Skin of body (tissue), 2 donors: ENCODE measurements around the gene EIF2B1. TPM values are rescaled to one million over a fixed set of nuclear protein-coding genes. Genes with fewer than 3 reads are reported as not detected.
A peak's percentile ranks its signal among the peaks of the same experiment; 100 is the strongest.

ENCODE experiments used
- DNase-seq: peaks from one replicate; lab custom pipeline; 2025; lab: John Stamatoyannopoulos, UW
- total RNA-seq: library from RNA; depleted of rRNA; stranded (reverse); fragments of >200 nt; gene quantifications from one replicate; pipeline ENCODE4 v1.2.3, GENCODE V29; 2014

The EIF2B1 gene
- 28.3 TPM for total RNA-seq

DNA sequence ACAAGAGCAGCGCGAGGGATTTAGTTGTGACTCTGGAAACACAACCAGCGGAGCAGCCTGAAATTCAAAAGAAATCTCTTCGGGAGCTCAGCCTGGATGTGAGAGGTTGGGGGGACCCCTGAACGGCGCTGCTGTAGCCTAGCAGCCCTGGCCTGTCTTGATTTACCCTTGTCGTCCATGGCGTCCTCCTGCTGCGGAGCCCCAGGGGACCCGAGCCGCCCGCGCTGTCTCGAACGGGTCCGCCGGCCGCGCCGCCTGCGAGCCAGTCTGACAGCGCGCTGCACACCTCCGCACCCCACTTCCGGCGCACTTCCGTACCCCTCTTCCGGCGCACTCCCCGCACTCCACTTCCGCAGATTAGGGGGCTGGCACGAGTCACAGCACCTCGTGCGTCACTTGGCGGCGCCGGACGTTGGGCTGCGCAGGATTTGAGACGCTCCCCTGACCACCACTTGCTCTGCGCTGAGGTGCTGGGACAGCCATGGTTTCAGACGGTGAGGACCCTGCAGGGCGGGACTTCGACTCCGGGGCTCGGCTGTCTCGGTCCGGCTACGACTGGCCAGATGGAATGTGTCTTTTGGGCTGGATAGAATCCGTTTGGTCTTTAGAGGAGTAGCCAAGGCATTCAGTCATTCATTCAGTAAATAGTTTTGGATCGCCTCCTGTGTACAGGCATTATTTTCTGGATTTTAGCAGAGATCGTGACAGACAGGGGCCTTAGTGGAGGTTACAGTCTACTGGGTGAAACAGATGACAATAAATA is at the start of gene EIF2B1, which contains the start of gene GTF2H3:
TSS of gene EIF2B1 (minus strand) at position 308 of the 763 bp plus-strand sequence. CDS start at position 179, 129 bp downstream.
TSS of gene GTF2H3 (plus strand) at position 451 of the 763 bp plus-strand sequence. CDS start at position 482, 31 bp downstream.
- DNase-seq = peak; percentile 94

DNA sequence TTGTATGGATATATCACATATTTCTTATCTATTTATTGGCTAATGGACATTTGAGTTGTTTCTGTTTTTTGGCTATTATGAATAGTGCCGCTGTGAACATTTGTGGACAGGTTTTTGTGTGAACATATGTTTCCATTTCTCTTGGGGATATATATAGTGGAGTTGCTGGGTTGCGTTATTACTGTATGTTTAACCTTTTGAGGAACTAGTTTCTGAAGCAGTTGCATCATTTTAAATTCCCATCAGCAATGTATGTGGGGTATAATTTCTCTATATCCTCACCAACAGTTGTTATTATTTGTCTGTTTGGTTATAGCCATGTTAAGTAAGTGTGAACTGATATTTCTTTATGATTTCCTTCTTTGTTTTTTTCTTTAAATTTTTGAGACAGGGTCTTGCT is 48.1 kb upstream of the EIF2B1 start:
- DNase-seq = no peak

DNA sequence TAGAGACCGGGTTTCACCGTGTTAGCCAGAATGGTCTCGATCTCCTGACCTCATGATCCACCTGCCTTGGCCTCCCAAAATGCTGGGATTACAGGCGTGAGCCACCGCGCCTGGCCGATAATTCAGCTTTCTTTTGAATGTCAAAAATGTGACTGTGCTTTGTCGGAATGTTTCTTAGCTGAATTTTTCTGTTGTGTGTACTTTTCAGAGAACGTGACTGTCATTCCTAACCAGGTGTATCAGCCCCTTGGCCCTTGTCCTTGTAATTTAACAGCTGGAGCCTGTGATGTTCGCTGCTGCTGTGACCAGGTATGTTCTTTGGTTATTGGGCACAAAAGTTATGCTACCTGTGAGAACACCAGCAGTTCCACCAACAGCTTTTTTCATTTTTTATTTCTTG is 45.5 kb upstream of the EIF2B1 start:
- no peak for DNase-seq

DNA sequence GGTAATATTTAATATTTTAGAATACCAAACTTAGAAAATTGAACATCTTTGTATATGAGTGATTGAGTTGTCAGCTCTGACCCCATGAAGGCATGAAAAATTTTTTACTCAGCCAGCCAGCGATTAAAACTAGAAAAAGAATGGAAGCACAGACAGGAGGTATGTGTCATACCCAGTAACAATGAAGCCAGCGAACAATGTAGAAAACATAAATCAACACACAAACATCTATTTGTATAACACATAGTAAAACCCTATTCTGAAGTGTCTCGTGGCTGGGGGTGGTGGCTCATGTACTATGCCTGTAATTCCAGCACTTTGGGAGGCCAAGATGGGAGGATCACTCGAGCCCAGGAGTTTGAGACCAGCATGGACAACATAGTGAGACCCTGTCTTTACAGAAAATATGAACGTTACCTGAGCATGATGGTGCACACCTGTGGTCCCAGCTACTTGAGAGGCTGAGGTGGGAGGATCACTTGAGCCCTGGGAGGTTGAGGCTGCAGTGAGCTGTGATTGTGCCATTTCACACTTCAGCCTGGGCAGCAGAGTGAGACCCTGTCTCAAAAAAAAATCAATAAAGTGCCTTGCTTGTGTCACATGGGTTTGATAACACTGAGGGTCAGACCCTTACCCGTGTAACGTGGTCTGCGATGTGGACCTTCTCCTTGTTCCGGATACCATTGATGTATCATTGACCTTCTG is 43.3 kb upstream of the EIF2B1 start:
- DNase-seq = no peak

DNA sequence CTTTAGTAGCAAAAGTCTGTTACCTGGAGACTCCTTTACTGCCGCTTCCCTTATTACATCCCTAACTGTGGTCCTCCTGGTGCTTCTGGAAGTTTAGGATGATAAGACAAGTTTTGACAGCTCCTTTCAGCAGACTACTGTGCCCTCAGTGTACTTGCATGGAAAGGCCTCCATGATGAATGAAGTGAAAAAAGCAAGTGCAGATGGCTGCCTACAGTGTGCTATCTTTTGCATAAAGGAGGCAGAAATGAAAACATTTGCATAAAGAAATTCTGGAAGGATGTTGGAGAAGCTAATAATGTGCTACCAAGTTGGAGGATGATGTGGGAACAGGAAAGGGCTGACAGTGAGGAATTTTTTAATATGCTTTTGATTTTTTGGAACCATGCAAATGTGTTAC is 42.0 kb upstream of the EIF2B1 start:
- DNase-seq = no peak

DNA sequence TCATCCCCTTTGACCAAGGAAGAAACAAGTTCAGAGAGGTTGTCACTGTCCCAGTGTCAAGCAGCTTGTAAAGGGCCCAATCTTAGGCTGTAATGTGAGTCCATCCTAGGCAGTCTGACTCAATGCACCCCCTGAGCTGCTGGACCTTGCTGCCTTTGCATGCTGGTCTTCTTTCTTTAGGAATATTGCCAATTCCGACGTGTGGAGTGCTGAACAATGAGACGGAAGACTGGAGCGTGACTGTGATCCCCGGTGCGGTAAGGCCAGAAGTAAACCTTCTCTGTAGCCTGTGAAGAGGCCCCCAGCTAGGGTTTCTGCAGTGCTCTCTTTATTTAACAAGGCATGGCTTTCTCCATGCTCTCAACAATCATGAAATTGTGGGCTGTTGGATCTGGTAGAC is 38.4 kb upstream of the EIF2B1 start:
- DNase-seq = no peak

DNA sequence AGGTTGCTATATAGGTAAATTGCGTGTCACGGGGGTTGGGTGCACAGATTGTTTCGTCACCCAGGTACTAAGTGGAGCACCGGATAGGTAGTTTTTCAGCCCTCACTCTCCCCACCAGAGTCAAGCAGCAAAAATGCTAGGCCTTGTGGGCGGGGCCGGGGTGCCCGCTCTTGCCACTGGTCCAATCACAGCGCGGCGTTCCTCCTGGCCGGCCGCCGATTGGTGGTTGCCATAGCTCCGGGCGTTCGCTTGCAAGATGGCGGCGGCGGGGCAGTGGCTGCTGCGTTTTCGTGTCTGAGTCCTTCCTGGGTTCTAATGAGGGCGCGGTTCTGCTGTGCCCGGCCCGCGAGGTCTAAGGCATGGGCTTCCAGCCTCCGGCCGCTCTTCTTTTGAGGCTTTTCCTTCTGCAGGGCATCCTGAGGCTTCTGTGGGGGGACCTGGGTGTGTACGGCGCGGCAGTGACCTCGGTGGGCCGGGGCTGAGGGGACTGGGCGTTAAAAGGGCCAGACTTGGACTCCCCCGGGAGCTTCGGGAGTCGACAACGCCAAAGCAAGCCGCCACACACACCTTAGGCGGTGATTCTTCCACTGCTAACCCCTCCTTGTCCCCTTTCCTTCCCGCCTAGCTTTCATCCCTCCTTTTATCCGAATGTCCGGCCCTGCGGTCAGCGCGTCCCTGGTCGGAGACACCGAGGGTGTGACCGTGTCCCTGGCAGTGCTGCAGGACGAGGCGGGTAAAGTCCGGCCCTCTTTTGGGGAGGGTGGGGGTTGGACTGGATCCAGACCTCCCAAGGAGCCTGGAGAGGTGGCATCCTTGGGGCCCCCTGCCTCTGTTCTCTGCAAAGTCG is 37.6 kb upstream of the EIF2B1 start, which contains the start of gene TCTN2:
TSS of gene TCTN2 (plus strand) at position 232 of the 847 bp plus-strand sequence. CDS start at position 360, 128 bp downstream.
- peak; percentile 64 for DNase-seq

DNA sequence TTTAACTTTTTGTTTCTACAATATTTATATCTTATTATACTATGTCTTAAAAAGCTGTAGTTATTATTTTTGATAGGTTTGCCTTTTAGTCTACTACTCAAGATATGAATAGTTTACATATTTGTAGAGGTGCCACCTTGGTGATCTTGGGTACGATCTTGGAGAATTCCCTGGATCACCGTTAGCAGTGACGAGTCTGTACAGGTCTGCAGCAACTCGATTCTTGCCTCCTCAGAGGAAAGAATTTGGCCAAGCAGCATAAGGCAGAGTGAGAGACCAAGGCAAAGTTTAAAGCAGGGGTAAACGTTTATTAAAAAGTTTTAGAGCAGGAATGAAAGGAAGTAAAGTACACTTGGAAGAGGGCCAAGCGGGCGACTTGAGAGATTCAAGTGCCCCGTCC is 34.3 kb upstream of the EIF2B1 start:
- DNase-seq = no peak

DNA sequence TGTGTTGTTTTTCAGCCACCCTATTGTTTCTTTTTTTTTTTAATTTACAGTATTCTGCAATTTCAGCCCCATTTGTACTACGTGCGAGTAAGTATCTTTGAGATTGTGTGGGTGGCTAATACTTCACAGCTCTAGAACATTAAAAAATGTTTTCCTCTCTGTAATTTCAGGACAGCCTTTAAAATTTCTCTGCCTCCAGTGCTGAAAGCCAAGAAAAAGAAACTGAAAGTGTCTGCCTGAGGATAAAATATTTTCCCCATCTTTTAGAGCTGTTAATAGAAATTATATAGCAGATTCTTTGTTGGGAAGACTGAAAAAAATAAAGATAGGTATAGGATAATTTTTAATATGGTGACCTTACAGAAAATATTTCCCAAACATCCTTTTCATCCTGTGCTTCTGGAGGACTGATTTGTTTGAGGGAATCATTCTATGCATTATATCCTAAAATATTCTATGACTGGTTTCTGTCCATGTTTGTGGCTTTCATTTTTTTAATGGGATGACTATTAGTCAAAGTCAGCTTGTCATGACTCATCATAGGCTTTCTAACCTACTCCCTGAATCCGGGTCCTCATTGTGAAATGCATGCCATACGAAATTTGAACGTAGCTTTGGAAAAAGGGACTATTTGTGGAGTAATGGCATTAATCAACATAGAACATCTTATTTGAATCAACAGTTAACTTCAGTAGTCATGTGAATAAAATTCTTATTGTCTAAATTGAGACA is 26.7 kb upstream of the EIF2B1 start:
- DNase-seq = no peak

DNA sequence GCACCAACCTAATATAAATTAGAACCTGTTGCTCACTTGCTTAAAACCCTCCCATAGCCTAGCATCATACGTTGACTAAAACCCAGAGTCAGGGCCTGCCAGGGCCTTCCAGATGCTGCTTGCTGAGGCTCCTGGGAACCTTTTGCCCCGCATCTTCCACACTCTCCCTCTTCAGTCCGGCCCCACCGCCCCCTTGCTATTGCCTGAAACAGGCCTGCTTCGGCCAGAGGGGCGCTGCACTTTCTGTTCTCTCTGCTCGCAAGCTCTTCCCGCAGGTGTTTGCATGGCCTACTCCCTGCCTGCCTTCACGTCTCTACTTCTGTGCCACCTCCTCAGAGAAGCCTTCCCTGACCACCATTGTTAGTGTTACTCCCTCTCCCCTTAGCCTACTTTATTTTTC is 23.7 kb upstream of the EIF2B1 start:
- DNase-seq = no peak

DNA sequence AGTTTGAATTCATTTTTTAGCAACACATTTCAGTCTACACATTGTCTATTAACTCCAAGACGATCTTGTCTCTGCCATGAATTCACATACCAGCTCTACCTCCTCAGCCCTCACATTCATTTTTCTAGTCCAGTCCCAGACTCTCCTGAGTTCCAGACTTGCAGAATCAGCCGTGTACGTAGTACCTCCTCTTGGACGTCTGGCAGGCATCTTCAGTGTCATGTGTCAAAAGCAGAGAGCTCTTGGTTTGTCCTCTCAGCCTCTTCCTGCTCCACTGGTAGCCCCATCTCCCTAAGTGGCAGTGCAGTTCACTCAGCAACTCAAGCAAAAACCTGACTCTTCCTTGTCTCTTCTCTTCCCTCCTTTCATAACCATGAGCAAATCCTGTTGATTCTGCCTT is 22.9 kb upstream of the EIF2B1 start:
- no peak for DNase-seq

DNA sequence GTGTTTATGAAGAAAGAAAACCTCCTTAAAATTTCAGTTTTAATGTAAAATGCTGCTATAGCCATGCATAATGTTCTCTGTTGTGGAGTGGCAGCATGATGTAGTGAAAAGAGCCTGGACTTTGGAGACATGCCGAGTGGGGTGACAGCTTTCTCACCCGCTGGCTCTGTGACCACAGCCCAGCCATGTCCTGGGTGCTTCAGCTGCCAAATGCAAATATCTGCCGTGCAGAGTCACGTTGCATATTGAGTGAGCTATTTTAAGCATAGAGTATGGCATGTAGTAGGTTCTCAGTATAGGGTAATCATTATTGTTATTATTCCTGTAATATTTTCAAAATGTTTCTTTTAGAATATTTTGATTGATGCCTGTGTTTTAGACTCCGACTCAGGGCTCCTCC is 21.9 kb upstream of the EIF2B1 start:
- DNase-seq = no peak

DNA sequence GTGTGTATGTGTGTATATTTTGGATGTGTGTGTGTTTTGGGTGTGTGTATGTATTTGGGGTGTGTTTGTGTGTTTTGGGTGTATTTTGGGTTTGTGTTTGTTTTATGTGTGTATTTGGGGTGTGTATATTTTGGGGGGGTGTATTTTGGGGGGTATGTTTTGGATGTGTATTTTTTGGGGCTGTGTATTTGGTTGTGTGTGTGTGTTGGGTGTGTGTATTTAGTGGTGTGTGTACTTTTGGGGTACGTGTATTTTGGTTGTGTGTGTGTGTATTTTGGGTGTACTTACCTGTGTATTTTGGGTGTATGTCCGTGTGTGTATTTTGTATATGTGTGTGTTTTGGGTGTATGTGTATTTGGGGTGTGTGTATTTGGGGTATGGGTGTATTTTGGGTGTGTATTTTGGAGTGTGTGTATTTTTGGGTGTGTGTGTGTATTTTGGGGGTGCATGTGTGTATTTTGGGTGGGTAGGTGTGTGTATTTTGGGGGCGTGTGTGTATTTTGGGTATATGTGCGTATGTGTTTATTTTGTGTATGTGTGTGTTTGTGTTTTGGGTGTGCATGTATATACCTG is 20.7 kb upstream of the EIF2B1 start:
- no peak for DNase-seq

DNA sequence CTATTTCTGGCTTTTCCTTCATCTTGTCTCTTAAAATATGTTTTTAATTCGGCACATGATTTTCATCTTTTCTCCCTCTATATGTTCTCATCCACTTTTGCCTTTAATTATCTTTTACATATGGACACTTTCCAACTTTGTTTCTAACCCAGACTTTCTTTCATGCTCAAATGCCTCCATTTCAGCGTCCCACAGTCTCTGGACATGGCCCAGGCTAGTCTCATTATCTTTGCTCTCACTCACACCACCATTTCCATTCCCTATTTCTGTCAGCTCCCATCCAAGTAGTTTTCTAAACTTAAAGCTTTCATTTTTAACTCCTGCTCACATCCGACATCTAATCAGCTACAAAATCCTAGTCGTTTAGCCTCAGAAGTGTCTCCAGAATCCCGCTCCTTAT is 14.9 kb upstream of the EIF2B1 start:
- peak; percentile 23 for DNase-seq

DNA sequence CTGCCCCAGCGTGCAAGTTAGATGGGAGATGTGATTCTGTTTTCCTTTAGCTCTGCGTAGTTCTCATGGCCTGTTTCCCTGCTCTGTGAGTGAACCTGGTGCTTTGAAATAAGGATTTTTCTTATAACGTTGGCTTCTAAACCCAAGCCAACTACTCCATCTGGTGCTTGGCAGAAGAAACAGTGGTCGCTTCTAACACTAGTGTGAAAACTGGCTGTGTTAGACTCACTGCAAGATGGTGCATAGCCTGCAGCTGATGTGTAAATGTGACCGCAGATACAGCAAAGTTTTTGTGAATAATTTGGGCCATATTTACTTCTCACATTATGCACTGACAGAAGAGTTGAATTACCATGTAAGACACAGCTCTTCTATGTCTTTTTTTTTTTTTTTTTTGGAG is 12.4 kb upstream of the EIF2B1 start:
- peak; percentile 62 for DNase-seq

DNA sequence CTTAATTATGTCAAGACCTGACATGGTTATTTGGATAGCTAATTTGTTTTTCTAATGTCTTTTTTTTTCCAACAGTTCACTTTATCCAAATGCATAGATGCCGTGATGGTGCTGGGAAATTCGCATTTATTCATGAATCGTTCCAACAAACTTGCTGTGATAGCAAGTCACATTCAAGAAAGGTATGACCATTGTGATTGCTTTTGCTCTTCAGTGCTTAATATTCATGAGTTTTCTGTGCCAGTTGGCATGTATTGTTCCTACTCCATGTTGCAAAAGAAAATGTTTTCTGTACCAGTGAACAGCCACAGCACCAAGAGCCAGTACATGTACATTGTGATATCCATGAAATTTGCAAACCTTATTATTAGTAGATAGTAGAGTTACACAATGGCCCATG is 11.9 kb upstream of the EIF2B1 start:
- no peak for DNase-seq

DNA sequence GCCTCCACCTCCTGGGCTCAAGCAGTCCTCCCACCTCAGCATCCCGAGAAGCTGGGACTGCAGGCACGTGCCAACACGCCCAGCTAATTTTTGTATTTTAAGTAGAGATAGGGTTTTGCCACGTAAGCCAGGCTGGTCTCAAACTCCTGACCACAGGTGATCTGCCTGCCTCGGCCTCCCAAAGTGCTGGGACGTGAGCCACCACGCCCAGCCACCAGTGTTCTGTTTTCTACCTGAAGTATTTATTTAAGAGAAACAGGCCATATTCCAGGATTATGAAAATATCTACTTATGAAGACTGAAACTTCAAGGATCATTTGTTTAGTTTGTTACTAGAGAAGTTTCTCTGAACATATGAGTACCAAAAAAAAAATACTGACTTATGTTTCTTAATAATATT is 10.4 kb upstream of the EIF2B1 start:
- DNase-seq = no peak

DNA sequence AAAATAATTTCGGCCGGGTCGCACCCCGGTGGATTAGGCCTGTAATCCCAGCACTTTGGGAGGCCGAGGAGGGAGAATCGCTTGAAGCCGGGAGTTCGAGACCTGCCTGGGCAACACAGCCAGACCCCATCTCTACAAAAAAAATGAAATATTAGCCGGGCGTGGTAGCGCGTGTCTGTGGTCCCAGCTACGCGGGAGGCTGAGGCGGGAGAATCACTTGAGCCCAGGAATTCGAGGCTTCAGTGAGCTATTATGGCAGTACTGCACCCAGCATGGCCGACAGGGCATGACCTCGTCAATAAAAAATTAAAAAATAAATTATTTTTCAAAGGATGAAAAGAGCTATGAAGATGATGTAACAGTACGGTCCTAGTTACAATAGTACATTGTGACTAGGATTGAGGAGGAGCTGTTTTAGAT is 666 bp upstream of the EIF2B1 start:
- DNase-seq = no peak

DNA sequence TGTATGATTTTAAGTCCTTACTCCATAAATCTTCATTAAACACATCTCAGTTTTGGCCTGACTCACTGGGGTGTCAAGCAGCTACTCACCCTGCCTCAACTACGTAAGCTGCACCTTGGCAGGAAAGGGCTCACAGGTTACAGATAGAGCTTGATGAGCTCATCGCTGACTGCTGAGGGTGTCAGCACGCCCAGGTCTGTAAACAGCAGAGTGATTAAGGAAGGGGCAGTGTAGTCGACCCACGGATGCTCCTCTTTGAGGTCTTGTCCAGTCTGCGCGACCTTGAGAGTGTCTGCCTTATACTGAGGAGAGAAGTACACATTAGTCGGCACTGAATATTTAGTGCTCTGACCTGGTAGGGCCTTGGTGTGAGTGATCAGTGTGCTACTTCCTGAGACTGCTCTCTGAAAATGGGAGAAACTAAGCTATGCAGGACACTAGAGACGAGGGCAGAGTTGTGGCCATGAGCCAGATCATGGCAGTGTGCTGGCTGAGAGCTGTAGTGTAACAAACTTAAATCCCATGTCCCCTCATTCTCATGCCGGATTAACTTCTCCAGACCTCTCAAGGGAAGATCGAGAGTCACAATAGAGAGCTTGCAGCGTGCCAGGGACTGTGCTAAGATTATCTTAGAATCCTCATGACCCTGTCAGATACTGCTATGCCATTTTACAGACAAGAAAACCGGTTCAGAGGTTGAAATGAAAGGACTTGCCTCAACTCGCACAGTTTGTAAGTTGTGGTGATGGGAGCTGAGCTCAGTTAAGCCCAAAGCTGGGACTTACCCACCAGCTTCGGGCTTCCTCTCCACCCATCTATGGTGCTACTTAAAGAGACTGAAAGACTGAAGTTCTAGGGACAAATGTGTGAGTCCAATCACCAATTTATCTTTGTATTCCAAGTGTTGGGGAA is 11.6 kb downstream of the EIF2B1 start:
- DNase-seq = no peak

DNA sequence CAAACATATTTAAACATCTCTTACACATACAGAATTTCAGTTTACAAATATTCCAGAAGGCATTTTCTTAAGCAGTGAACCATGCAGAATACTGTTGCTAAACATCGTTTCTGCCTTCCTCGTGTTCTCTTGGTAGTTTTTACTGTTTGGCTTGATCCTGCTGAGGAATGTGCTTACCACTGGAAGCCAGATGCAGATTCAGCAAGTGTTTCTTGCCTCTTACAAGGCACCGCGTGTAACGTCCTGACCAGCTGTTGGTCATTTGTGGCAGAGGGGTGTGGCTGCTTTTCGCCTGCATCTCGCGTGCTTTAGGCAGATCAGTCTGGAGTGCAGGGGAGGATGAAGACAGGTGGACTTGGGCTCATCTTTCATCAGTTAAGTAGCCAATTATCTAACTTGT is 12.4 kb downstream of the EIF2B1 start:
- DNase-seq = no peak
